Karpas-422 (cell line): Measurements from ENCODE around the gene TMED6. TPM values are rescaled to one million over a fixed set of nuclear protein-coding genes. Genes with fewer than 3 reads are reported as not detected.

Source experiments
- DNase-seq: peaks from one replicate; pipeline ENCODE4 v3.0.0-alpha.2; 2015
- H2AFZ ChIP-seq: fragments of 200-600 bp; sonication (generic); 2 replicates; pipeline ENCODE4 v1.6.1; 2014; ENCODE audit warnings: antibody characterized with exemption, low read length, mixed read lengths
- H3K27ac ChIP-seq: fragments of 200-600 bp; sonication (generic); 2 replicates; pipeline ENCODE4 v1.5.1; 2014; ENCODE audit warnings: mild to moderate bottlenecking, low read length, moderate library complexity
- H3K27me3 ChIP-seq: fragments of 200-600 bp; sonication (generic); 2 replicates; pipeline ENCODE4 v1.6.1; 2014; ENCODE audit warnings: low read length, mixed read lengths
- H3K36me3 ChIP-seq: fragments of 200-600 bp; sonication (generic); 2 replicates; pipeline ENCODE4 v1.6.1; 2014; ENCODE audit warnings: low read length, mixed read lengths; ENCODE audit not compliant: insufficient read depth
- H3K4me1 ChIP-seq: fragments of 200-600 bp; sonication (generic); 2 replicates; pipeline ENCODE4 v1.6.1; 2014; ENCODE audit warnings: mild to moderate bottlenecking, low read length, mixed read lengths
- H3K4me2 ChIP-seq: fragments of 200-600 bp; sonication (generic); 2 replicates; pipeline ENCODE4 v1.6.1; 2014; ENCODE audit warnings: low read length, low read depth, mild to moderate bottlenecking; ENCODE audit not compliant: poor library complexity, severe bottlenecking
- H3K4me3 ChIP-seq: fragments of 200-600 bp; sonication (generic); 2 replicates; pipeline ENCODE4 v1.5.1; 2014; ENCODE audit warnings: mild to moderate bottlenecking, antibody characterized with exemption, low read length, mixed read lengths
- H3K79me2 ChIP-seq: fragments of 200-600 bp; sonication (generic); 2 replicates; pipeline ENCODE4 v1.6.1; 2014; ENCODE audit warnings: mild to moderate bottlenecking, low read length, mixed read lengths
- H3K9ac ChIP-seq: fragments of 200-600 bp; sonication (generic); 2 replicates; pipeline ENCODE4 v1.6.0; 2014; ENCODE audit warnings: low read length
- H3K9me2 ChIP-seq: fragments of 200-600 bp; sonication (generic), shearing (Covaris generic); replicated peaks from 2 replicates; pipeline ENCODE4 v1.6.0; 2014; ENCODE audit warnings: mild to moderate bottlenecking, low read length, moderate library complexity; ENCODE audit not compliant: insufficient read depth
- H3K9me3 ChIP-seq: fragments of 300-700, 200-600 bp; sonication (generic); 2 replicates; pipeline ENCODE4 v1.6.1; 2014; ENCODE audit warnings: low read length, mixed read lengths
- H4K20me1 ChIP-seq: fragments of 200-600 bp; sonication (generic); 2 replicates; pipeline ENCODE4 v1.6.1; 2014; ENCODE audit warnings: mild to moderate bottlenecking, antibody characterized with exemption, low read length, low read depth; ENCODE audit not compliant: insufficient read depth
- total RNA-seq: library from RNA; depleted of rRNA; stranded (reverse); fragments of >200 nt; shearing (Covaris generic); gene quantifications from 2 replicates; pipeline ENCODE4 v1.2.3, GENCODE V29; 2014; ENCODE audit warnings: low replicate concordance

The TMED6 gene
- total RNA-seq, 1 experiment from 2014 or later, result 1.8 TPM

GRCh38 chr16:69334696-69335095, 16.9 kb downstream of the TMED6 start:
- no peak for DNase-seq
- Histone ChIP-seq H3K9me3 (no peaks in the 10 kb centered on the region), H3K4me2 (no peak overlapping the region), H3K9me2 (no peaks in the 10 kb centered on the region), H3K9ac (no peak overlapping the region), H3K79me2 (peaks cover 56% of the 10 kb centered on the region), H3K27me3 (no peaks in the 10 kb centered on the region), H3K27ac (no peak overlapping the region), H3K36me3 (peaks cover 16% of the 10 kb centered on the region; the same call in 1 of the 2 replicates), H3K4me3 (no peak overlapping the region), H2AFZ (no peak overlapping the region), H4K20me1 (peaks cover 2% of the 10 kb centered on the region; the same call in 1 of the 2 replicates), H3K4me1 (peaks cover 18% of the 10 kb centered on the region)

- peaks cover 69% of the 10 kb centered on the region for H3K79me2 ChIP-seq
Measured at GRCh38 chr16:69330286-69331109, 21.1 kb downstream of the TMED6 start, which contains the start of gene PDF. Gene PDF, minus strand, starts transcription at chr16:69330588. Its CDS starts 18 bp downstream, at chr16:69330570.

GRCh38 chr16:69329369-69330285, 22.0 kb downstream of the TMED6 start:
- Histone ChIP-seq H3K27me3 (no peaks in the 10 kb centered on the region), H3K79me2 (peaks cover 71% of the 10 kb centered on the region), H3K27ac (peak overlapping the region; percentile 46; the same call in 1 of the 2 replicates), H3K4me2 (peak overlapping the region; percentile 85), H3K4me3 (peak overlapping the region; percentile 83), H4K20me1 (peaks cover 39% of the 10 kb centered on the region), H3K9me2 (no peaks in the 10 kb centered on the region), H3K9ac (peak overlapping the region; percentile 94), H3K4me1 (peaks cover 45% of the 10 kb centered on the region), H3K9me3 (no peaks in the 10 kb centered on the region), H2AFZ (peak overlapping the region; percentile 15; the same call in 1 of the 2 replicates), H3K36me3 (peaks cover 22% of the 10 kb centered on the region; the same call in 1 of the 2 replicates)
- peak; percentile 72 for DNase-seq

More at GRCh38 chr16:69330286-69331109, 21.1 kb downstream of the TMED6 start, which contains the start of gene PDF:
- H3K9me2 ChIP-seq, result no peaks in the 10 kb centered on the region
- H3K27me3 ChIP-seq, result no peaks in the 10 kb centered on the region
- peak; percentile 94 for DNase-seq
- H4K20me1 ChIP-seq, result peaks cover 34% of the 10 kb centered on the region
- peaks cover 17% of the 10 kb centered on the region; the same call in 1 of the 2 replicates for H3K36me3 ChIP-seq
- peak within 1 kb of the TSS; percentile 83 for H3K4me3 ChIP-seq
- peak within 1 kb of the TSS; percentile 63 for H3K27ac ChIP-seq
- no peaks in the 10 kb centered on the region for H3K9me3 ChIP-seq
- H3K4me1 ChIP-seq, result peaks cover 45% of the 10 kb centered on the region
- H3K9ac ChIP-seq, result peak within 1 kb of the TSS; percentile 94
- H2AFZ ChIP-seq, result peak within 1 kb of the TSS; percentile 62
- H3K4me2 ChIP-seq, result peak within 1 kb of the TSS; percentile 85

- H2AFZ ChIP-seq, result no peak overlapping the region
- H4K20me1 ChIP-seq, result peaks cover 42% of the 10 kb centered on the region
- H3K4me1 ChIP-seq, result peaks cover 45% of the 10 kb centered on the region
- no peak overlapping the region for H3K27ac ChIP-seq
- peak overlapping the region; percentile 83 for H3K4me3 ChIP-seq
- peak overlapping the region; percentile 85 for H3K4me2 ChIP-seq
- H3K36me3 ChIP-seq, result peaks cover 17% of the 10 kb centered on the region; the same call in 1 of the 2 replicates
- no peaks in the 10 kb centered on the region for H3K9me3 ChIP-seq
- H3K27me3 ChIP-seq, result no peaks in the 10 kb centered on the region
- peak; percentile 48 for DNase-seq
- H3K9me2 ChIP-seq, result no peaks in the 10 kb centered on the region
- peak overlapping the region; percentile 94 for H3K9ac ChIP-seq
- peaks cover 74% of the 10 kb centered on the region for H3K79me2 ChIP-seq
Measured at GRCh38 chr16:69328854-69329316, 22.7 kb downstream of the TMED6 start.

- Histone ChIP-seq H3K4me1 (peaks cover 45% of the 10 kb centered on the region), H3K9me2 (no peaks in the 10 kb centered on the region), H2AFZ (no peak overlapping the region), H3K9me3 (no peaks in the 10 kb centered on the region), H3K36me3 (peaks cover 17% of the 10 kb centered on the region), H3K79me2 (peaks cover 82% of the 10 kb centered on the region), H3K9ac (peak overlapping the region; percentile 94), H3K27ac (no peak overlapping the region), H4K20me1 (peaks cover 49% of the 10 kb centered on the region), H3K4me3 (peak overlapping the region; percentile 83; the same call in 1 of the 2 replicates), H3K4me2 (peak overlapping the region; percentile 85), H3K27me3 (no peaks in the 10 kb centered on the region)
- DNase-seq, result no peak
Measured at GRCh38 chr16:69327585-69328310, 23.8 kb downstream of the TMED6 start.

- DNase-seq, result no peak
- Histone ChIP-seq H3K27ac (no peak overlapping the region), H3K36me3 (peaks cover 20% of the 10 kb centered on the region), H3K27me3 (no peaks in the 10 kb centered on the region), H3K79me2 (peaks cover 82% of the 10 kb centered on the region), H3K9ac (no peak overlapping the region), H3K9me2 (no peaks in the 10 kb centered on the region), H2AFZ (no peak overlapping the region), H3K9me3 (no peaks in the 10 kb centered on the region), H3K4me2 (no peak overlapping the region), H3K4me3 (no peak overlapping the region), H3K4me1 (peaks cover 42% of the 10 kb centered on the region), H4K20me1 (peaks cover 49% of the 10 kb centered on the region)
Measured at GRCh38 chr16:69326172-69326873, 25.3 kb downstream of the TMED6 start.

GRCh38 chr16:69325784-69326171, 25.8 kb downstream of the TMED6 start:
- no peak for DNase-seq
- H3K36me3 ChIP-seq, result peaks cover 23% of the 10 kb centered on the region

More at GRCh38 chr16:69325784-69326171, 25.8 kb downstream of the TMED6 start:
- H3K27ac ChIP-seq, result no peak overlapping the region
- H4K20me1 ChIP-seq, result peaks cover 49% of the 10 kb centered on the region
- peaks cover 78% of the 10 kb centered on the region for H3K79me2 ChIP-seq
- no peaks in the 10 kb centered on the region for H3K9me2 ChIP-seq
- H3K9ac ChIP-seq, result no peak overlapping the region
- no peaks in the 10 kb centered on the region for H3K9me3 ChIP-seq
- no peaks in the 10 kb centered on the region for H3K27me3 ChIP-seq
- peaks cover 37% of the 10 kb centered on the region for H3K4me1 ChIP-seq
- H2AFZ ChIP-seq, result no peak overlapping the region
- H3K4me2 ChIP-seq, result no peak overlapping the region
- no peak overlapping the region for H3K4me3 ChIP-seq
